Measurements from ENCODE around the gene DHRS7B.

GRCh38 chr17:21194703-21195102 lies 67.9 kb downstream of the DHRS7B start:
- TF ChIP-seq CTCF (IDR thresholded peaks at IDR 0.05) (no peak), POLR2A (IDR thresholded peaks at IDR 0.05) (no peak)
